ENCODE measurements around the gene AHR.
"Not testable (repeated sequence)": the region's sequence is repeated elsewhere in the genome, so short reads cannot be mapped to it uniquely, and the experiment has no call there.

AHR gene

GRCh38 chr7:17391366-17391765 is 92.9 kb downstream of the AHR start:
- H3K4me3 ChIP-seq (ENCODE audit: insufficient read depth, low read depth, low read length): no peak overlapping the region
- no peaks in the 10 kb centered on the region for H3K27me3 ChIP-seq (ENCODE audit: control insufficient read depth, insufficient read depth, low read length, poor library complexity, severe bottlenecking)
- H3K9me3 ChIP-seq (ENCODE audit: control insufficient read depth, low read length): no peaks in the 10 kb centered on the region
- peaks cover 3% of the 10 kb centered on the region for H3K36me3 ChIP-seq (ENCODE audit: control insufficient read depth, insufficient read depth, low read length)
- 94 to 97% methylated on average over 2 of the region's 2 CpGs for WGBS, 2 experiments
- no peak overlapping the region for H3K27ac ChIP-seq (ENCODE audit: insufficient read depth, low read depth, low read length, poor library complexity, severe bottlenecking)
- peaks cover 5% of the 10 kb centered on the region for H3K4me1 ChIP-seq (ENCODE audit: control insufficient read depth, insufficient read depth, low read length)

GRCh38 chr7:17392846-17393245 is 94.4 kb downstream of the AHR start:
- Histone ChIP-seq H3K4me3 (ENCODE audit: insufficient read depth, low read depth, low read length) (no peak overlapping the region), H3K27me3 (ENCODE audit: control insufficient read depth, insufficient read depth, low read length, poor library complexity, severe bottlenecking) (no peaks in the 10 kb centered on the region), H3K9me3 (ENCODE audit: control insufficient read depth, low read length) (no peaks in the 10 kb centered on the region), H3K36me3 (ENCODE audit: control insufficient read depth, insufficient read depth, low read length) (peaks cover 3% of the 10 kb centered on the region), H3K27ac (ENCODE audit: insufficient read depth, low read depth, low read length, poor library complexity, severe bottlenecking) (no peak overlapping the region), H3K4me1 (ENCODE audit: control insufficient read depth, insufficient read depth, low read length) (peaks cover 5% of the 10 kb centered on the region)
- 91 to 93% methylated on average over 1 of the region's 1 CpG for WGBS, 2 experiments

- not testable (repeated sequence) for H3K4me1 ChIP-seq (ENCODE audit: control insufficient read depth, insufficient read depth, low read length); H3K36me3 ChIP-seq (ENCODE audit: control insufficient read depth, insufficient read depth, low read length); H3K9me3 ChIP-seq (ENCODE audit: control insufficient read depth, low read length); H3K4me3 ChIP-seq (ENCODE audit: insufficient read depth, low read depth, low read length); H3K27ac ChIP-seq (ENCODE audit: insufficient read depth, low read depth, low read length, poor library complexity, severe bottlenecking); H3K27me3 ChIP-seq (ENCODE audit: control insufficient read depth, insufficient read depth, low read length, poor library complexity, severe bottlenecking)
- 77 to 83% methylated on average over 4 of the region's 4 CpGs for WGBS, 2 experiments
Measured at GRCh38 chr7:17394563-17394962, 96.1 kb downstream of the AHR start.

Data from ectodermal cell (in vitro differentiated cells).